Measurements from ENCODE around the gene PLA2G4A.

DNA sequence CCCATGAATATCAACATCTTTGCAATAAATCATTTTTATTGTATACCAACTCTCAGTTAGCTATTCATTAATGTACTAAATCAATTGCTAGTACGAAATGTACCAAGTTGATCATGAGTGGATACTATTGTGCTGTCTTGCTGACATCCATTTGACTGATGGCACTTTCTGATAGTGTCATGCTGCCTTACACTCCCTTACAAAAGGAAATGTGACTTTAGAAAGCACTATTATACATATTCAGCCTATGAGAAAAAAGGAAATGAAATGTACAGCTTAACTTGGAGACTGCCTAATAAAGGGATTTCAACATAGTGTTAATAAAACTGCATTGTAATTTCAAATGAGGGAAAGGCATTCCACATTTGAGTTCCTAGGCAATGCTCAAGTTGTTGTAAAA lies 52.2 kb downstream of the PLA2G4A start:
- TF ChIP-seq, protein P1, sequence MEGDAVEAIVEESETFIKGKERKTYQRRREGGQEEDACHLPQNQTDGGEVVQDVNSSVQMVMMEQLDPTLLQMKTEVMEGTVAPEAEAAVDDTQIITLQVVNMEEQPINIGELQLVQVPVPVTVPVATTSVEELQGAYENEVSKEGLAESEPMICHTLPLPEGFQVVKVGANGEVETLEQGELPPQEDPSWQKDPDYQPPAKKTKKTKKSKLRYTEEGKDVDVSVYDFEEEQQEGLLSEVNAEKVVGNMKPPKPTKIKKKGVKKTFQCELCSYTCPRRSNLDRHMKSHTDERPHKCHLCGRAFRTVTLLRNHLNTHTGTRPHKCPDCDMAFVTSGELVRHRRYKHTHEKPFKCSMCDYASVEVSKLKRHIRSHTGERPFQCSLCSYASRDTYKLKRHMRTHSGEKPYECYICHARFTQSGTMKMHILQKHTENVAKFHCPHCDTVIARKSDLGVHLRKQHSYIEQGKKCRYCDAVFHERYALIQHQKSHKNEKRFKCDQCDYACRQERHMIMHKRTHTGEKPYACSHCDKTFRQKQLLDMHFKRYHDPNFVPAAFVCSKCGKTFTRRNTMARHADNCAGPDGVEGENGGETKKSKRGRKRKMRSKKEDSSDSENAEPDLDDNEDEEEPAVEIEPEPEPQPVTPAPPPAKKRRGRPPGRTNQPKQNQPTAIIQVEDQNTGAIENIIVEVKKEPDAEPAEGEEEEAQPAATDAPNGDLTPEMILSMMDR (IDR thresholded peaks at IDR 0.05), result no peak
- no peak for TF ChIP-seq POLR2AphosphoS5 (IDR thresholded peaks at IDR 0.05)

Measured in transverse colon (tissue), 4 donors.